ENCODE measurements around the gene MCUB. TPM values are rescaled to one million over a fixed set of nuclear protein-coding genes. Genes with fewer than 3 reads are reported as not detected.
"Not testable (repeated sequence)": the region's sequence is repeated elsewhere in the genome, so short reads cannot be mapped to it uniquely, and the experiment has no call there.

MCUB gene
- total RNA-seq, 2 donors from 2014 or later = 15.5 to 18.5 TPM

DNA sequence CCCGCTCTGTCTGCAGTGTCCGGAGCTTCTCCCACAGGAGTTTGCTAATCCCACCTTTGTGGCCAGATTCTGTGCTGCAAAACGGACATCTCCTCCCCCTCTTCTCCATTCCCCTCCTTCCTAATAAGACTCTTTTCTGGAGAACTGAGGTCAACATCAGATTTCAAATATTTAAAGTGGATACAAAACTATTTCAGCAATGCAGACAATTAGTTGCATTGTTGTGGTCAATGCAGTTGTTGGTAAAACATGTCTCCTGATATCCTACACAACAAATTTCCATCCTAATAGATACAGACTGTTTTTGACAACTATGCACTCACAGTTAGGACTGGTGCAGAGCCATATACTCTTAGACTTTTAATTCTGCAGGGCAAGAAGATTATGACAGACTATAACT, 5.1 kb upstream of the MCUB start:
- Histone ChIP-seq H3K4me3 (no peak overlapping the region), H3K36me3 (no peaks in the 10 kb centered on the region), H3K27ac (no peak overlapping the region), H3K27me3 (replicated peaks; ENCODE audit: insufficient read depth) (no peaks in the 10 kb centered on the region), H3K9me3 (no peaks in the 10 kb centered on the region), H3K4me1 (replicated peaks) (no peaks in the 10 kb centered on the region)
- intact Hi-C loops (cut with DNase I) = no loop called here
- WGBS = 84% methylated on average over 3 of the region's 3 CpGs
- no peak for DNase-seq (ENCODE audit: low spot score)
- no peak for TF ChIP-seq POLR2A (IDR thresholded peaks at IDR 0.05)
- TF ChIP-seq POLR2AphosphoS5 (IDR thresholded peaks at IDR 0.05) = no peak
- TF ChIP-seq, protein P1, sequence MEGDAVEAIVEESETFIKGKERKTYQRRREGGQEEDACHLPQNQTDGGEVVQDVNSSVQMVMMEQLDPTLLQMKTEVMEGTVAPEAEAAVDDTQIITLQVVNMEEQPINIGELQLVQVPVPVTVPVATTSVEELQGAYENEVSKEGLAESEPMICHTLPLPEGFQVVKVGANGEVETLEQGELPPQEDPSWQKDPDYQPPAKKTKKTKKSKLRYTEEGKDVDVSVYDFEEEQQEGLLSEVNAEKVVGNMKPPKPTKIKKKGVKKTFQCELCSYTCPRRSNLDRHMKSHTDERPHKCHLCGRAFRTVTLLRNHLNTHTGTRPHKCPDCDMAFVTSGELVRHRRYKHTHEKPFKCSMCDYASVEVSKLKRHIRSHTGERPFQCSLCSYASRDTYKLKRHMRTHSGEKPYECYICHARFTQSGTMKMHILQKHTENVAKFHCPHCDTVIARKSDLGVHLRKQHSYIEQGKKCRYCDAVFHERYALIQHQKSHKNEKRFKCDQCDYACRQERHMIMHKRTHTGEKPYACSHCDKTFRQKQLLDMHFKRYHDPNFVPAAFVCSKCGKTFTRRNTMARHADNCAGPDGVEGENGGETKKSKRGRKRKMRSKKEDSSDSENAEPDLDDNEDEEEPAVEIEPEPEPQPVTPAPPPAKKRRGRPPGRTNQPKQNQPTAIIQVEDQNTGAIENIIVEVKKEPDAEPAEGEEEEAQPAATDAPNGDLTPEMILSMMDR (IDR thresholded peaks at IDR 0.05) = no peak

DNA sequence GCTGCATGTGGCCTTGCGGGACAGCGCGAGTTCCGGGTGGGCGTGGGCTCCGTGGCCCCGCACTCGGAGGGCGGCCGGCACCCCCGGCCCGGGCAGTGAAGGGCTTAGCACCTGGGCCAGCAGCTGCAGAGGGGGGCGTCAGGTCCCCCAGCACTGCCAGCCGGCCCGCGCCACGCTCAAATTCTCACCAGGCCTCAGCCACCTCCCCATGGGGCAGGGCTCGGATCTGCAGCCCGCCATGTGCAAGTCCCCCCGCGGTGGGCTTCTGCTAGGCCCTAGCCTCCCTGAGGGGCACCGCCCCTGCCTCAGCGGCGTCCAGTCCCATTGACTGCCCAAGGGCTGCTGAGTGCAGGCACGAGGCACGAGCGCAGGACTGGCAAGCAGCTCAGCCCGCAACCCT, 2.6 kb upstream of the MCUB start:
- Histone ChIP-seq H3K27me3 (replicated peaks; ENCODE audit: insufficient read depth) (no peaks in the 10 kb centered on the region), H3K9me3 (no peaks in the 10 kb centered on the region), H3K27ac (no peak overlapping the region), H3K4me3 (no peak overlapping the region), H3K4me1 (replicated peaks) (no peaks in the 10 kb centered on the region), H3K36me3 (no peaks in the 10 kb centered on the region)
- intact Hi-C loops (cut with DNase I) = no loop called here
- WGBS = 91% methylated on average over 28 of the region's 28 CpGs
- no peak for DNase-seq (ENCODE audit: low spot score)
- no peak for TF ChIP-seq POLR2A (IDR thresholded peaks at IDR 0.05)
- no peak for TF ChIP-seq POLR2AphosphoS5 (IDR thresholded peaks at IDR 0.05)
- TF ChIP-seq, protein P1 (IDR thresholded peaks at IDR 0.05) = no peak

DNA sequence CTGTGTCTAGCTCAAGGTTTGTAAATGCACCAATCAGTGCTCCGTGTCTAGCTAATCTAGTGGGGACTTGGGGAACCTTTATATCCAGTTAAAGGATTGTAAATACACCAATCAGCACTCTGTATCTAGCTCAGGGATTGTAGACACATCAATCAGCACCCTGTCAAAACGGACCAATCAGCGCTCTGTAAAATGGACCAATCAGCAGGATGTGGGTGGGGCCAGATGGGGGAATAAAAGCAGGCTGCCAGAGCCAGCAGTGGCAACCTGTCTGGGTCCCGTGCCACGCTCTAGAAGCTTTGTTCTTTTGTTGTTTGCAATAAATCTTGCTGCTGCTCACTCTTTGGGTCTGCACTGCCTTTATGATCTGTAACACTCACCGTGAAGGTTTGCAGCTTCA, 2.0 kb upstream of the MCUB start:
- H3K9me3 ChIP-seq; intact Hi-C loops (cut with DNase I); H3K27me3 ChIP-seq (replicated peaks; ENCODE audit: insufficient read depth); H3K4me1 ChIP-seq (replicated peaks); H3K4me3 ChIP-seq; DNase-seq (ENCODE audit: low spot score); H3K36me3 ChIP-seq; H3K27ac ChIP-seq: not testable (repeated sequence)
- 87% methylated on average over 6 of the region's 6 CpGs for WGBS

DNA sequence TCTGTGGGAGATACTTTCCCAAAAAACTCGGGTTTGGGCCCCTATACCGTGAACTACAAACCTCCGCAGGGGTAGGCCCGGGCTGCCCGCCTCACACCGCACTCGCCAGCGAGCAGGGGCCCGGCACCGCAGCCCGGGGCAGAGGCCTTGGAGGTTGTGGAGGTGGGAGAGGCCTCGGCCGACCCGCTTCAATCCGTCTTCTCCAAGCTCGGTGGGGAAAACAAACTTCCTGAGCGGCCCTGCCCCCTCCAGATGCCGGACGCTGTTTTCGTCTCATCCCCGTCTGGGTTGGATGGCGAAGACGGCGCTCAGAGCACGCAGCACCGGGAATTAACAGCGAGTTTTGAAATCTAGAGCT, 442 bp upstream of the MCUB start:
- intact Hi-C loops (cut with DNase I) = no loop called here
- no peak for DNase-seq (ENCODE audit: low spot score)
- TF ChIP-seq, protein P1 (IDR thresholded peaks at IDR 0.05) = no peak
- TF ChIP-seq POLR2AphosphoS5 (IDR thresholded peaks at IDR 0.05) (no peak), POLR2A (IDR thresholded peaks at IDR 0.05) (no peak)

DNA sequence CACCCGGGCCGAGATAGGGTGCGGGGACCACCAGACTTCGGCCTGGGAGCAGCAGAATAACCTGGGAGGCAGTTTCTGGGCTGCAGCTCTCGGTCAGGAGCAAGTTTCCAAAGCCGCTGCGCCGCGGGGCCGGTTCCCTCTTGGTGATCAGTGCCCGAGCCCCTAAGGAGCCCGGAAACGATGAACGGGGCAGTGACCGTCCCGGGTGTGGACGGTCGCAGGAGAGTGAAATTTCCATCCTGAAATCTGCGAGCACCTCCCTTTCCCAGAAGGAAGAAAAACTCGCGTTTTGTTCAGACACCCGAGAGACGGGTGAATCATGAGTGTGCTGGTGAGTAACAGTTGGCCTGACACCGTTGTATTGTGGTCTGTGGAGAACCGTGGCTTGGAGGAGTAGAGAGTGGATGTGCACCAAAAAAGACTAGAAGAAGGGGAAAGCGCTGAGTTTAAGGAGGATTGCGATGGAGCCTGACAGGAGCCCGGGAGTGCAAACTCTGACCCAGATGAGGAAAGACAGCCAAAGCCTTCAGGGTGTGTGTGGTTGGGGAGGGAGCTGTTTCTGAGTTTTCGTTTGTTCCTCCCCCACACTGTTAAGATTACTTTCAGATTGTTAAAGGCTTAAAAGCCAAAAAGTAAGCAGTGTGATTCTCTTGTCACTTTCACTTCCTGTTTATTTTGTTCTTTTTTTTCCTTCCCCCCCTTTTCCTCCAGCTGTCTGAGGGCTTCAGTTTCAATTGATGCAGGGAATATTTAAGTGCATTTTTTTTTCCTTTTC, 828 bp downstream of the MCUB start:
- intact Hi-C loops (cut with DNase I) = no loop called here
- Histone ChIP-seq H3K4me3 (peak overlapping the region; percentile 51 to 53), H3K36me3 (no peaks in the 10 kb centered on the region), H3K9me3 (no peaks in the 10 kb centered on the region), H3K27me3 (replicated peaks; ENCODE audit: insufficient read depth) (no peaks in the 10 kb centered on the region), H3K4me1 (replicated peaks) (no peaks in the 10 kb centered on the region), H3K27ac (peak overlapping the region; percentile 66 to 75)
- DNase-seq (ENCODE audit: low spot score) = peak; percentile 12
- under 1% methylated on average over 29 of the region's 29 CpGs for WGBS
- TF ChIP-seq POLR2AphosphoS5 (IDR thresholded peaks at IDR 0.05) (no peak), POLR2A (IDR thresholded peaks at IDR 0.05) (no peak)
- TF ChIP-seq, protein P1 (IDR thresholded peaks at IDR 0.05) = no peak

More for the DNA sequence above, 442 bp upstream of the MCUB start:
- no peaks in the 10 kb centered on the region for H3K4me1 ChIP-seq (replicated peaks)
- H3K27me3 ChIP-seq (replicated peaks; ENCODE audit: insufficient read depth) = no peaks in the 10 kb centered on the region
- H3K36me3 ChIP-seq = no peaks in the 10 kb centered on the region
- H3K27ac ChIP-seq = peak overlapping the region; percentile 66 to 75
- 5% methylated on average over 26 of the region's 27 CpGs for WGBS
- no peaks in the 10 kb centered on the region for H3K9me3 ChIP-seq
- peak overlapping the region; percentile 51 to 53 for H3K4me3 ChIP-seq

Measured in prostate gland (tissue), 2 donors.